OCI-LY7 (cell line): ENCODE data around the gene ERMAP.

Experiments used
- EZH2phosphoT487 ChIP-seq: fragments of 200-600 bp; sonication (generic); IDR thresholded peaks from 2 replicates; pipeline ENCODE4 v1.6.1; 2018; ENCODE audit warnings: low read depth, borderline replicate concordance, mild to moderate bottlenecking, mixed run types, antibody characterized with exemption, low read length, moderate library complexity, mixed read lengths
- TF ChIP-seq, protein P1 (sequence below): fragments of 200-600 bp; sonication (generic); conservative IDR thresholded peaks from 2 replicates; pipeline ENCODE4 v1.5.1; 2014; ENCODE audit warnings: mild to moderate bottlenecking, antibody characterized with exemption, low read length, moderate library complexity, mixed read lengths

DNA sequence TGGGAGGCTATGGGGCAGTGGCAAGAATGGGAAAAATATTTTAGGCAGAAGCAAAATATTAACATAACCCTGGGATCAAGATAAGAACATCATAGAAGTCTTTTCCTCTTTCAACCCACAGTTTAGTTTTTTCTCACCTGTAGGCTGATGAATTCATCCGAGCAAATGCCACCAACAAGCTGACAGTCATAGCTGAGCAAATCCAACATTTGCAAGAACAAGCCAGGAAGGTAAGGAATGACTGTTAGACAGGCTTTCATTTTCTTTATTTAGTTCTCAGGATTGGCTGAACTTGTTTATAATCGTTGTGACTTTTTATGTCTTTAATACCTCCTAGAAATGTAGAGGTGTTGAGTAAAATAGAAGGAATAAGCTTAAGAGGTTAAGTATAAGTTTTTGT is 43.5 kb upstream of the ERMAP start:
- TF ChIP-seq, protein P1, sequence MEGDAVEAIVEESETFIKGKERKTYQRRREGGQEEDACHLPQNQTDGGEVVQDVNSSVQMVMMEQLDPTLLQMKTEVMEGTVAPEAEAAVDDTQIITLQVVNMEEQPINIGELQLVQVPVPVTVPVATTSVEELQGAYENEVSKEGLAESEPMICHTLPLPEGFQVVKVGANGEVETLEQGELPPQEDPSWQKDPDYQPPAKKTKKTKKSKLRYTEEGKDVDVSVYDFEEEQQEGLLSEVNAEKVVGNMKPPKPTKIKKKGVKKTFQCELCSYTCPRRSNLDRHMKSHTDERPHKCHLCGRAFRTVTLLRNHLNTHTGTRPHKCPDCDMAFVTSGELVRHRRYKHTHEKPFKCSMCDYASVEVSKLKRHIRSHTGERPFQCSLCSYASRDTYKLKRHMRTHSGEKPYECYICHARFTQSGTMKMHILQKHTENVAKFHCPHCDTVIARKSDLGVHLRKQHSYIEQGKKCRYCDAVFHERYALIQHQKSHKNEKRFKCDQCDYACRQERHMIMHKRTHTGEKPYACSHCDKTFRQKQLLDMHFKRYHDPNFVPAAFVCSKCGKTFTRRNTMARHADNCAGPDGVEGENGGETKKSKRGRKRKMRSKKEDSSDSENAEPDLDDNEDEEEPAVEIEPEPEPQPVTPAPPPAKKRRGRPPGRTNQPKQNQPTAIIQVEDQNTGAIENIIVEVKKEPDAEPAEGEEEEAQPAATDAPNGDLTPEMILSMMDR, result no peak
- no peak for TF ChIP-seq EZH2phosphoT487
